Measurements from ENCODE around the gene KIAA0232. TPM values are rescaled to one million over a fixed set of nuclear protein-coding genes. Genes with fewer than 3 reads are reported as not detected.

KIAA0232 gene
- total RNA-seq, 4 donors from 2014 or later = 19.8 to 73.6 (median 49.5) TPM

- H3K27ac ChIP-seq = peak overlapping the region; percentile 81 to 95 (median 86)
- H3K9me3 ChIP-seq = no peaks in the 10 kb centered on the region
- no peaks in the 10 kb centered on the region for H3K27me3 ChIP-seq
- no peak for DNase-seq
- H3K36me3 ChIP-seq = peaks cover 0 to 2% (median 0%) of the 10 kb centered on the region in 3 donors
- TF ChIP-seq, protein P1, sequence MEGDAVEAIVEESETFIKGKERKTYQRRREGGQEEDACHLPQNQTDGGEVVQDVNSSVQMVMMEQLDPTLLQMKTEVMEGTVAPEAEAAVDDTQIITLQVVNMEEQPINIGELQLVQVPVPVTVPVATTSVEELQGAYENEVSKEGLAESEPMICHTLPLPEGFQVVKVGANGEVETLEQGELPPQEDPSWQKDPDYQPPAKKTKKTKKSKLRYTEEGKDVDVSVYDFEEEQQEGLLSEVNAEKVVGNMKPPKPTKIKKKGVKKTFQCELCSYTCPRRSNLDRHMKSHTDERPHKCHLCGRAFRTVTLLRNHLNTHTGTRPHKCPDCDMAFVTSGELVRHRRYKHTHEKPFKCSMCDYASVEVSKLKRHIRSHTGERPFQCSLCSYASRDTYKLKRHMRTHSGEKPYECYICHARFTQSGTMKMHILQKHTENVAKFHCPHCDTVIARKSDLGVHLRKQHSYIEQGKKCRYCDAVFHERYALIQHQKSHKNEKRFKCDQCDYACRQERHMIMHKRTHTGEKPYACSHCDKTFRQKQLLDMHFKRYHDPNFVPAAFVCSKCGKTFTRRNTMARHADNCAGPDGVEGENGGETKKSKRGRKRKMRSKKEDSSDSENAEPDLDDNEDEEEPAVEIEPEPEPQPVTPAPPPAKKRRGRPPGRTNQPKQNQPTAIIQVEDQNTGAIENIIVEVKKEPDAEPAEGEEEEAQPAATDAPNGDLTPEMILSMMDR (IDR thresholded peaks at IDR 0.05) = no peak
- no peak for TF ChIP-seq POLR2A (IDR thresholded peaks at IDR 0.05)
- no peak overlapping the region for H3K4me3 ChIP-seq
- H3K4me1 ChIP-seq = peaks cover 17 to 61% (median 28%) of the 10 kb centered on the region in 4 donors
Observed at GRCh38 chr4:6918338-6918737, 135.8 kb downstream of the KIAA0232 start.

DNA sequence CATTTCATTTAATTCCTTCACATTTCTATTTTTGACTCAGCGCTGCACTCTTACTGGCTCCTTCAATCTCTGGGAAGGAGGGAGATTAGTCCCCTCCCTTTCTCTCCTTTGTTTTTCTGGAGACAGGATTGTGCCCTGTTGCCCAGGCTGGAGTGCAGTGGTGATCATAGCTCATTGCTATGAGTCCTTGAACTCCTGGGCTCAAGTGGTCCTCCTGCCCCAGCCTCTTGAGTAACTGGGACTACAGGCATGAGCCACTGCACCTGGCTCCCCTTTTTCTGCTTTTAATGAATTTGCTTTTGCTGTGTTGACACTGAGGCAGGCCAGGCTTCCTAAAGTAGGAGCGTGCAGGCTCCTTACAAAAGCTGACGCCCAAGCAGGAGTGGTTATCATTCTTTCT, 137.6 kb downstream of the KIAA0232 start:
- H3K4me3 ChIP-seq = no peak overlapping the region
- peaks cover 0 to 19% (median 0%) of the 10 kb centered on the region in 3 donors for H3K36me3 ChIP-seq
- no peaks in the 10 kb centered on the region for H3K9me3 ChIP-seq
- no peak for TF ChIP-seq POLR2A (IDR thresholded peaks at IDR 0.05)
- TF ChIP-seq, protein P1 (IDR thresholded peaks at IDR 0.05) = no peak
- H3K27ac ChIP-seq = no peak overlapping the region
- no peak for DNase-seq
- no peaks in the 10 kb centered on the region for H3K27me3 ChIP-seq
- H3K4me1 ChIP-seq = peaks cover 17 to 54% (median 28%) of the 10 kb centered on the region in 4 donors

DNA sequence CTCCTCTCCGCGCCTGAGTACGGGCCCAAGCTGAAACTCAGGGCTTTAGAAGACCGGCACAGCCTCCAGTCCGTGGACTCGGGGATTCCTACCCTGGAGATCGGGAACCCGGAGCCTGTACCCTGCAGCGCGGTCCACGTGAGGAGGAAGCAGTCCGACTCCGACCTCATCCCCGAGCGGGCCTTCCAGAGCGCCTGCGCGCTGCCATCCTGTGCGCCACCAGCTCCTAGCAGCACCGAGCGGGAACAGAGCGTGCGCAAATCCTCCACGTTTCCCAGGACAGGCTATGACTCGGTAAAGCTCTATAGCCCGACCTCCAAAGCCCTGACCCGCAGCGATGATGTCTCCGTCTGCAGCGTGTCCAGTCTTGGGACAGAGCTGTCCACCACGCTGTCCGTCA, 141.0 kb downstream of the KIAA0232 start:
- Histone ChIP-seq H3K36me3 (peaks cover 0 to 25% (median 0%) of the 10 kb centered on the region in 3 donors), H3K4me3 (no peak overlapping the region), H3K27me3 (no peaks in the 10 kb centered on the region), H3K27ac (no peak overlapping the region), H3K9me3 (no peaks in the 10 kb centered on the region), H3K4me1 (peaks cover 0 to 52% (median 2%) of the 10 kb centered on the region in 4 donors)
- DNase-seq = no peak
- TF ChIP-seq, protein P1 (IDR thresholded peaks at IDR 0.05) = no peak
- no peak for TF ChIP-seq POLR2A (IDR thresholded peaks at IDR 0.05)

DNA sequence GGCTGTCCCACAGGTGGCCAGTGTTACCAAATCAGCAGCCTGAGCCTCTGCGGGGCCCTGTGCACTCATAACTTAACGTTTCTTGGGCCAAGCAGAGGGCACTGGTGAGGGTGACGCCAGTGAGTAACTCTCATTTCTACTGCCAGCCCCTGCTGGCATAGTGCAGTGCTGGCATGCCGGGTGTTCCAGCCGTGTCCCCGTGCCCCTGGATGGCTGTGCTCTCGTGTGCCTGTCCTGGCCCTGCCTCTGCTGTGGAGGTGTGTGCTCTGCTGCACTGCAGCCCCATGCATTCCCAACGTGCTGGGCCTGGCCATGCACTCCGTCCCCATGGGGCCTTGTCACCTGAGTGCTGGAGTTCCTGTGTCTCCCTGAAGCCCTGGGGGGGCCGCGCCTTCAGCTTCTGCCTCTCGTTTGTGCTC, 141.8 kb downstream of the KIAA0232 start:
- Histone ChIP-seq H3K4me1 (peaks cover 0 to 52% (median 0%) of the 10 kb centered on the region in 4 donors), H3K27ac (peak overlapping the region in 2 of 4 donors; percentile 34 to 88), H3K27me3 (no peaks in the 10 kb centered on the region), H3K4me3 (no peak overlapping the region), H3K36me3 (peaks cover 0 to 25% (median 0%) of the 10 kb centered on the region in 3 donors), H3K9me3 (no peaks in the 10 kb centered on the region)
- TF ChIP-seq POLR2A (IDR thresholded peaks at IDR 0.05) = no peak
- TF ChIP-seq, protein P1 (IDR thresholded peaks at IDR 0.05) = no peak
- no peak for DNase-seq

GRCh38 chr4:6925357-6925836, 142.9 kb downstream of the KIAA0232 start:
- TF ChIP-seq, protein P1 (IDR thresholded peaks at IDR 0.05) = no peak
- TF ChIP-seq POLR2A (IDR thresholded peaks at IDR 0.05) = no peak
- H3K4me1 ChIP-seq = peaks cover 0 to 53% (median 0%) of the 10 kb centered on the region in 4 donors
- no peaks in the 10 kb centered on the region for H3K9me3 ChIP-seq
- DNase-seq = no peak
- H3K36me3 ChIP-seq = peaks cover 0 to 25% (median 0%) of the 10 kb centered on the region in 3 donors
- H3K4me3 ChIP-seq = no peak overlapping the region
- H3K27ac ChIP-seq = peak overlapping the region in 2 of 4 donors; percentile 85 to 88
- no peaks in the 10 kb centered on the region for H3K27me3 ChIP-seq
